Measurements from ENCODE around the gene GTF2I. TPM values are rescaled to one million over a fixed set of nuclear protein-coding genes. Genes with fewer than 3 reads are reported as not detected.

GTF2I gene
- total and polyA plus RNA-seq, 2 donors (not counting 3 experiments of a cell fraction or from before 2014, with no cell fraction given) = 47.6 to 242 TPM

- no peak overlapping the region for H3K4me2 ChIP-seq (ENCODE audit: insufficient read depth, low read length)
- H3K4me3 ChIP-seq (replicated peaks in 1 of 3; ENCODE audit: insufficient read depth in 1 of 3, low read depth in 1 of 3, low read length in 3 of 3) = no peak overlapping the region
- no peak overlapping the region for H3K27ac ChIP-seq (ENCODE audit: insufficient read depth, low read depth, low read length)
- peaks cover under 1% of the 10 kb centered on the region for H3K4me1 ChIP-seq (ENCODE audit: control insufficient read depth, extremely low read depth, insufficient read depth, low read length)
- intact Hi-C loops (cut with micrococcal nuclease) (no loop called here), dilution Hi-C loops (cut with MboI; ENCODE audit: extremely low pct_ligation_motif_present, low sequenced_read_pairs) (no loop called here)
- no peaks in the 10 kb centered on the region for H3K79me2 ChIP-seq (ENCODE audit: control insufficient read depth, insufficient read depth, low read length)
- FAIRE-seq (no peak), DNase-seq (ENCODE audit: low read depth, low spot score) (no peak)
- no peaks in the 10 kb centered on the region for H3K9me3 ChIP-seq (replicated peaks; ENCODE audit: control insufficient read depth, insufficient read depth, low read length)
- no peak overlapping the region for H2AFZ ChIP-seq (ENCODE audit: low read depth, low read length)
- no peaks in the 10 kb centered on the region for H3K27me3 ChIP-seq (ENCODE audit: control insufficient read depth in 2 of 2, insufficient read depth in 2 of 2, low read length in 2 of 2)
- H3K9ac ChIP-seq (replicated peaks; ENCODE audit: extremely low read depth, insufficient read depth, low read length) = no peak overlapping the region
- BruUV-seq (replicated peaks) = no TSS peak
- no peaks in the 10 kb centered on the region for H4K20me1 ChIP-seq (replicated peaks; ENCODE audit: control insufficient read depth, extremely low read depth, insufficient read depth, low read length)
- no peaks in the 10 kb centered on the region for H3K9me1 ChIP-seq (replicated peaks; ENCODE audit: control insufficient read depth, extremely low read depth, insufficient read depth, low read length)
- H3K36me3 ChIP-seq (ENCODE audit: control insufficient read depth in 2 of 2, extremely low read depth in 1 of 2, insufficient read depth in 2 of 2, low read length in 2 of 2) = no peaks in the 10 kb centered on the region
- POLR2A ChIA-PET = no interaction called here
- CTCF ChIA-PET = no interaction called here
- TF ChIP-seq JUN (IDR thresholded peaks at IDR 0.05; ENCODE audit: borderline replicate concordance, insufficient read depth, insufficient read length, low read depth) (no peak), EZH2 (IDR thresholded peaks at IDR 0.05; ENCODE audit: borderline replicate concordance, low read depth, low read length, severe bottlenecking) (no peak), MYC (IDR thresholded peaks at IDR 0.05; ENCODE audit: low read depth, low read length) (no peak), FOS (IDR thresholded peaks at IDR 0.05; ENCODE audit: borderline replicate concordance, insufficient read depth, low read length) (no peak), MAX (IDR thresholded peaks at IDR 0.05; ENCODE audit: insufficient read depth, insufficient read length) (no peak), POLR2AphosphoS5 (IDR thresholded peaks at IDR 0.05; ENCODE audit: insufficient read depth, low read depth, low read length) (no peak), POLR2A (IDR thresholded peaks at IDR 0.05; ENCODE audit: low read depth, low read length) (no peak), GATA2 (IDR thresholded peaks at IDR 0.05; ENCODE audit: insufficient read depth, insufficient read length, low read depth, low read length) (no peak), CTCF (IDR thresholded peaks at IDR 0.05; ENCODE audit: extremely low read depth in 1 of 2, insufficient read depth in 1 of 2, low read depth in 1 of 2, low read length in 2 of 2) (no peak)
These were observed 35.2 kb upstream of the GTF2I start for GRCh38 chr7:74622228-74622749.

All from endothelial cell of umbilical vein (primary cell).